Measurements from ENCODE around the gene SMAGP. TPM values are rescaled to one million over a fixed set of nuclear protein-coding genes. Genes with fewer than 3 reads are reported as not detected.

The SMAGP gene
- total RNA-seq, 1 experiment from 2014 or later: 12.3 TPM

DNA sequence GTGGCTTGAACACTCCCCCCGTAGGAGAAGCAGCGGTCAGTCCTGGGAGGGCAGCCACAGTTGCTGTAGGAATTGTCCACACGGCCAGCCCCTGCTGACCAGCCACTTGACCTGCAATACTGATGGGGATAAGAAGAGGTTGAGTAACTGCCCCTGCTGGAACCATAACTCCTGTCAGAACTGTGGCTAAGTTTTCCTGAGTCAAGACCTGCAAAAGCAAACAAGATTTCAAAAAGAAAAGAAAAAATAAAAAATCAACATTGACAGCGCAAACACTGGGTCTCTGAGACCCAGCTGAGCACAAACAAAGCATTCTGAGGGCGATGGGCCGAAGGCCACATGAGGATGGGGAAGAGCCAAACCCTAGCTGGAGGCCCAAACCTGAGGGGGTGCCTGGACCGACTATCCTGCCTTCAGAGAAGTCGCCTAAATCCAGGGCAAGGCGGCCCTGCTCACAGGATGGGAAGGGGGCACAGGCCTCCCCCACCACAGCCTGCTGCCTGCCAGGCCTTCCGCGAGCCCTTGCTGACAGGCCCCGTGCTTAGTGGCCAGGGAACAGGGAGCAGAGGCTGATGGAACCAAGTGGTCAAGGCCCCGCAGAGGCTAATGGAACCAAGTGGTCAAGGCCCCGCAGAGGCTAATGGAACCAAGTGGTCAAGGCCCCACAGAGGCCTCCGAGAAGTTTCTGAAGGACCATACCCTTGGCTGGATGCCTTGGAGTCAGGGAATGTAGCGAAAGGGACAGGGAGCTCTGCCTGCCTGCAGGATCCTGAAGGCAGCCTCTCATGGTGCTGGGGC, 71.4 kb downstream of the SMAGP start:
- no peak for DNase-seq (ENCODE audit: extremely low read depth, low read depth)

DNA sequence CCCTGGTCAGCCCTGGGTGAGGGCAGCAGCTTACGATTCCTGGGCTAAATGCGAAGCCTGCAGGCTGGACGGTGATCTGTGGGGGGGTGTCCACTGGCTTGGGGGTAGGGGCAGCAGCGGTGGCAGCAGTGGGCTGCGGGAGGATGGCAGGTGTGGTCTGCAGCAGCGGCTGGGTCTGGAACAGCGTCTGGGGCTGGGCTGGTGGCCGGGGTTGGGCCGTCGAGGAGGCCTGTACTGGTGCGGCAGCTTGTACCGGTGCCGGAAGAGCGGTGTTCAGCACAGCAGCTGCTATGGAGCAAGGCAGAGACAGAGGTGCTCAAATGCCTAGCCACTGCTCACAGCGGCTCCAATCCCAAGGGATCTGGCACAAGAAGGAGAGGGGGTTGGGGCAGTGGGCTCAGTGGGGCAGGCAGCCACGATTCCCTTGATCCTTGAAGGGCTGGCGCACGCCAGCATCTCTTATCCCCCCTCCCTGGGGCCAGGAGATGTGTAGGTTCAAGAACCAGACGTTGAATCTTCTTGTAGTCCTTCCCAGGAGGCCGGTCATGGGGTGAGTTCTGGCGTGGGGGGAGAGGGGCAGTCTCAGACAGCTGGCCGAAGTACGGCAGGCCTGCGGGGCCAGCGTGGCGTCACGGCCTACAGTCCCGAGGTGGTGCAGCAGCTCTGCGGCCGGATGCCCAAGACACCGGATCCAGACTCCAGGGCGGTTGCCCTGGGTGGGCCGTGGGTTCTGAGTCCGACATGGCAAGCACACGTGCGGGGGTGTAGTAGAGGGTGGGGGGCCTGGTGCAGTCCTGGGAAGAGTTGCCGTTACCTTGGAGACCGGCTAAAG, 72.3 kb downstream of the SMAGP start:
- DNase-seq (ENCODE audit: extremely low read depth, low read depth): no peak

DNA sequence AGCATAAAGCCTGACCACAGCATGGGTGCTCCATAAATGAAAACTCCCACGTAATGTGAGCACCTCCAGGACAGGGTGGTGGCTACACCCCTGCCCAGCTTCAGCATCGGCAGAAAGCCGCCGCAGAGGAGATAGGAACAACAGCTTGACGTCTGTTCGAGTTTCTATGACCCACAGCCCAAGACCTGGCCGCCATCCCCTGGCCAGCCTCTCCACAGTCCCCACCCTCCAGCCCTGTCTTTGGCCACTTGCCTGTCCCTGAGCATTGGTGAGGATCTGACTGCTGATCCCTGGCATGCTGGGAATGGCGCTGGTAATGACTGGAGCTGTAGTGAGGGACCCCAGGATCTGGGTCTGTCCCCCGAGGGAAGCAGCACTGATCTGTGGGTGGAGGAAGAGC, 73.7 kb downstream of the SMAGP start:
- no peak for DNase-seq (ENCODE audit: extremely low read depth, low read depth)

DNA sequence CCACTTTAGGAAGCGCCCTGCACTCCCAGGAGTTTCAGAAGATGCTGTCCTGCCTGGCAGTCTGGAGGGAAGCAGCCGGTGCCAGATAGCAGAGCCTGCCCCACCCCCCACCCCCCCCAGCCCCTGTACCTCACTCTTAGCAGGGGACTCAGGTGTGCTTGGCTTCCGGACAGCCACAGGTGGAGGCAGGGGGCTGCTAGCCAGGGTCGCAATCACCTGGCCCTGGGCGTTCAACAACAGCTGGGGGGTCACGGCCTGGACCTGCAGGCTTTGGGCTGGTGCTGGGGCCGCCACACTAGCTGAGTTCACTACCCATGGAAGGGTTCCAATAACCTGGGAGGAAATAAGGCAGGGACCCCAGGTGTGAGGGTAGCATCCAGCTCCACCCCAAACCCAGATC, 74.4 kb downstream of the SMAGP start:
- no peak for DNase-seq (ENCODE audit: extremely low read depth, low read depth)

Other genes with a start within 250 kb of the SMAGP start
- 37.5 and 54.2 TPM in 2 replicates for gene SLC11A2, start 244.0 kb downstream of the SMAGP start, total RNA-seq (2014; rRNA removed; shearing (Covaris generic))
- 63.0 and 72.1 TPM in 2 replicates for gene LETMD1, start 222.1 kb downstream of the SMAGP start, total RNA-seq (2014; rRNA removed; shearing (Covaris generic))
- gene CSRNP2, start 186.8 kb downstream of the SMAGP start, total RNA-seq (2014; rRNA removed; shearing (Covaris generic)): 17.4 and 20.6 TPM in 2 replicates
- 10.2 and 13.7 TPM in 2 replicates for gene TFCP2, start 97.3 kb downstream of the SMAGP start, total RNA-seq (2014; rRNA removed; shearing (Covaris generic))
- 2.3 and 4.7 TPM in 2 replicates for gene POU6F1, start 52.4 kb downstream of the SMAGP start, total RNA-seq (2014; rRNA removed; shearing (Covaris generic))
- gene DAZAP2, start 31.6 kb downstream of the SMAGP start, total RNA-seq (2014; rRNA removed; shearing (Covaris generic)): 329 TPM in 2 replicates
- gene BIN2, start 53.8 kb upstream of the SMAGP start, total RNA-seq (2014; rRNA removed; shearing (Covaris generic)): not detected in 2 replicates
- gene CELA1, start 76.3 kb upstream of the SMAGP start, total RNA-seq (2014; rRNA removed; shearing (Covaris generic)): not detected in 2 replicates
- gene GALNT6, start 121.0 kb upstream of the SMAGP start, total RNA-seq (2014; rRNA removed; shearing (Covaris generic)): not detected in 2 replicates
- 0.29 and 0.35 TPM in 2 replicates for gene SLC4A8, start 154.4 kb upstream of the SMAGP start, total RNA-seq (2014; rRNA removed; shearing (Covaris generic))